ENCODE results near the gene IFRD1. TPM values are rescaled to one million over a fixed set of nuclear protein-coding genes. Genes with fewer than 3 reads are reported as not detected.
"Not testable (repeated sequence)": the region's sequence is repeated elsewhere in the genome, so short reads cannot be mapped to it uniquely, and the experiment has no call there.

IFRD1 gene
- total RNA-seq, 1 experiment from 2014 or later = 79.6 TPM

GRCh38 chr7:112452102-112452888, 2.0 kb downstream of the IFRD1 start:
- peaks cover 15% of the 10 kb centered on the region; the same call in 1 of the 2 replicates for H3F3A ChIP-seq (ENCODE audit: insufficient read depth, low read depth)
- peak overlapping the region; percentile 83; the same call in 1 of the 2 replicates for H3K27ac ChIP-seq
- H3K4me3 ChIP-seq = peak overlapping the region; percentile 100
- H3K79me2 ChIP-seq (ENCODE audit: low read depth) = peaks cover 55% of the 10 kb centered on the region
- no peaks in the 10 kb centered on the region for H3K27me3 ChIP-seq (ENCODE audit: insufficient read depth, low read depth)
- DNase-seq = peak; percentile 16 to 39
- POLR2A ChIA-PET (ENCODE audit: unreplicated experiment) = interaction anchor here (0.6 to 1.1 kb wide), 4 partner anchors 9 to 1251 kb away, joined by 4 to 6 read pairs (median 6); no protein-coding TSS in a partner anchor
- no peaks in the 10 kb centered on the region for H3K9me3 ChIP-seq (ENCODE audit: insufficient read depth, low read depth)
- peaks cover 38% of the 10 kb centered on the region for H4K20me1 ChIP-seq (ENCODE audit: insufficient read depth)
- H3K4me2 ChIP-seq = peak overlapping the region; percentile 96
- no peaks in the 10 kb centered on the region for H3K9me2 ChIP-seq (ENCODE audit: insufficient read depth)
- H2AFZ ChIP-seq = no peak overlapping the region; the same call in 1 of the 2 replicates
- intact Hi-C loops (cut with micrococcal nuclease; ENCODE audit: unreplicated experiment) = no loop called here
- no peak; the same call in 1 of the 2 replicates for TF ChIP-seq CTCF (conservative IDR thresholded peaks at IDR 0.05)
- TF ChIP-seq EZH2 (IDR thresholded peaks at IDR 0.05; ENCODE audit: low read depth) = no peak
- no TSS peak for BruUV-seq (replicated peaks)
- peaks cover 31% of the 10 kb centered on the region for H3K4me1 ChIP-seq (replicated peaks; ENCODE audit: insufficient read depth)
- CTCF ChIA-PET = interaction anchor here (0.5 to 0.8 kb wide), 3 partner anchors 7 to 261 kb away, joined by 3 to 13 read pairs (median 4); no protein-coding TSS in a partner anchor
- peaks cover 18% of the 10 kb centered on the region for H3K36me3 ChIP-seq (ENCODE audit: low read depth)

GRCh38 chr7:112453505-112454171, 3.4 kb downstream of the IFRD1 start:
- H3F3A ChIP-seq (ENCODE audit: insufficient read depth, low read depth) = peaks cover 20% of the 10 kb centered on the region; the same call in 1 of the 2 replicates
- no peaks in the 10 kb centered on the region for H3K9me3 ChIP-seq (ENCODE audit: insufficient read depth, low read depth)
- BruUV-seq (replicated peaks) = no TSS peak
- no peak overlapping the region for H2AFZ ChIP-seq
- no peaks in the 10 kb centered on the region for H3K27me3 ChIP-seq (ENCODE audit: insufficient read depth, low read depth)
- POLR2A ChIA-PET (ENCODE audit: unreplicated experiment) = no interaction called here
- intact Hi-C loops (cut with micrococcal nuclease; ENCODE audit: unreplicated experiment) = no loop called here
- H3K4me1 ChIP-seq (replicated peaks; ENCODE audit: insufficient read depth) = peaks cover 28% of the 10 kb centered on the region
- no peaks in the 10 kb centered on the region for H3K9me2 ChIP-seq (ENCODE audit: insufficient read depth)
- no peak overlapping the region for H3K27ac ChIP-seq
- peaks cover 24% of the 10 kb centered on the region for H3K36me3 ChIP-seq (ENCODE audit: low read depth)
- H3K79me2 ChIP-seq (ENCODE audit: low read depth) = peaks cover 55% of the 10 kb centered on the region
- peak overlapping the region; percentile 100; the same call in 1 of the 2 replicates for H3K4me3 ChIP-seq
- peaks cover 38% of the 10 kb centered on the region for H4K20me1 ChIP-seq (ENCODE audit: insufficient read depth)
- no peak for TF ChIP-seq CTCF (conservative IDR thresholded peaks at IDR 0.05)
- no peak for TF ChIP-seq EZH2 (IDR thresholded peaks at IDR 0.05; ENCODE audit: low read depth)
- DNase-seq = no peak
- peak overlapping the region; percentile 96 for H3K4me2 ChIP-seq
- CTCF ChIA-PET = interaction anchor here (0.7 kb wide), 1 partner anchor 368 kb away, joined by 5 read pairs; no protein-coding TSS in a partner anchor

- peaks cover 38% of the 10 kb centered on the region for H4K20me1 ChIP-seq (ENCODE audit: insufficient read depth)
- H3K27me3 ChIP-seq (ENCODE audit: insufficient read depth, low read depth); intact Hi-C loops (cut with micrococcal nuclease; ENCODE audit: unreplicated experiment); BruUV-seq (replicated peaks); H3K27ac ChIP-seq; H3K4me3 ChIP-seq; H3K9me3 ChIP-seq (ENCODE audit: insufficient read depth, low read depth); H3K4me2 ChIP-seq; H3K9me2 ChIP-seq (ENCODE audit: insufficient read depth); H2AFZ ChIP-seq; POLR2A ChIA-PET (ENCODE audit: unreplicated experiment); DNase-seq: not testable (repeated sequence)
- H3F3A ChIP-seq (ENCODE audit: insufficient read depth, low read depth) = peaks cover 15% of the 10 kb centered on the region; the same call in 1 of the 2 replicates
- peaks cover 23% of the 10 kb centered on the region for H3K4me1 ChIP-seq (replicated peaks; ENCODE audit: insufficient read depth)
- peaks cover 29% of the 10 kb centered on the region for H3K36me3 ChIP-seq (ENCODE audit: low read depth)
- peaks cover 55% of the 10 kb centered on the region for H3K79me2 ChIP-seq (ENCODE audit: low read depth)
- CTCF ChIA-PET = interaction anchor here (0.7 kb wide), 1 partner anchor 368 kb away, joined by 5 read pairs; no protein-coding TSS in a partner anchor
These were observed 3.9 kb downstream of the IFRD1 start for GRCh38 chr7:112454191-112454590.

Data from PC-9 (cell line).